ENCODE results near the gene TENT4A. TPM values are rescaled to one million over a fixed set of nuclear protein-coding genes. Genes with fewer than 3 reads are reported as not detected.
"Not testable (repeated sequence)": the region's sequence is repeated elsewhere in the genome, so short reads cannot be mapped to it uniquely, and the experiment has no call there.

The TENT4A gene
- total RNA-seq, 1 donor from 2014 or later, result 20.7 TPM

- not testable (repeated sequence) for DNase-seq
Measured at GRCh38 chr5:6774207-6774606, 61.0 kb downstream of the TENT4A start.

DNA sequence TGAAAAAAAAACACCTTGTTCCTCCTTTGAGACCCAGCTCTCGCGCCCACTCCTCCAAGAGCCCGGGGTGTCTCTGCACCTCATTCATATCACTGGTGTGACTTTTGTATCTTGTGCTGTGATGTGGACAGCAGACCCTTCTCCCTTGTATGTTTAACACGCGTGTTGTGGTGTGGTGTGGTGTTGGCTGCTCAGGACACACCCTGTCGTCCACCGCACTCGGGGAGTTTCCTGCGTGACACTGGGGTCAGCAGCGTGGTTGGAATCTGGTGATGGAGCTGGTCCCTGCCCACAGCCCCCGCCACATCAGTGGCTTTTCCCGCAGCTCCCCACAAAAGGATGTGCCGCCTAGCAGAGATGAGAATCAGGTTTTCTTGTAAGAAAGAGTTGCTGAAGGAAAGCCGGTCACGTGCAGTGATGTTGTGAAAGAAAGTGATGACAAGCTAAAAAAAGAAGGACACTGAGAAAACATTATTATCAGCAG, 61.5 kb downstream of the TENT4A start:
- no peak for DNase-seq

DNA sequence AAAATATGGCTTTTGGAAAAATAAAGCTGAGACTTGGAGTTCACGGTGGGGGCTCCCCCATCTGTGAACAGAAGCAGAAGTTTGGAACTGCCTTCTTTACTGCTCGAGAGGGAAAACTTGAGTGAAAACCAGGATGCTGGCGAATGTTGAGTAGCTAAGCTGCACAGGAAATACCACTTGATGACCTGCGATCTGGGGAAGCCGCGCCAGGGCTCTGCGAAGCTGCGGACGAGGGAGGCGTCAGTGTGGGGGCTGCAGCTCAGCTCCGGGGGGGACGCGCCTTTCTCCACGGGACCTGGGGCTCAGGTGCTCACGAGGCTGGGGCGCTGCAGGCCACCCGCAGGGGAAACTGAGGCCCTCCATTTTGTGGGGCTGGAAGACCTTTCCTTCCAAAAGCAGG, 62.3 kb downstream of the TENT4A start:
- no peak for DNase-seq

- DNase-seq, result no peak
Measured at GRCh38 chr5:6780802-6781391, 67.7 kb downstream of the TENT4A start.

DNA sequence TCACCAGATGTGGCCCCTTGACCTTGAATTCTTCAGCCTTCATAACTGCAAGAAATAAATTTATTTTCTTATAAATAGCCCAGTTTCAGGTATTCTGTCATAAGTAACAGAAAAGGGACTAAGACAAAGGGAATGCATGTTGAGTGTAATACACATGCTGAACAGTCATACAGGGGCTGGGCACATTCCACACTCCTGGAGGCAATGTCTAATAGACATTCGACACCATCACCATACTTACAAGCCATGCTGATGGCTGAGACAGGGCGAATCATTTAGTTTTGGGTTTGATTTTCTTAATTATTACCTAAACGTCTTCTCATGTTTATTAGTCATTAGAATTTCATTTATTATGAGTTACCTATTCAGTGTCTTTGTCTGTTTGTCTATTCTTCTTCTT, 68.5 kb downstream of the TENT4A start:
- no peak for DNase-seq

GRCh38 chr5:6783787-6784186, 70.6 kb downstream of the TENT4A start:
- no peak for DNase-seq

DNA sequence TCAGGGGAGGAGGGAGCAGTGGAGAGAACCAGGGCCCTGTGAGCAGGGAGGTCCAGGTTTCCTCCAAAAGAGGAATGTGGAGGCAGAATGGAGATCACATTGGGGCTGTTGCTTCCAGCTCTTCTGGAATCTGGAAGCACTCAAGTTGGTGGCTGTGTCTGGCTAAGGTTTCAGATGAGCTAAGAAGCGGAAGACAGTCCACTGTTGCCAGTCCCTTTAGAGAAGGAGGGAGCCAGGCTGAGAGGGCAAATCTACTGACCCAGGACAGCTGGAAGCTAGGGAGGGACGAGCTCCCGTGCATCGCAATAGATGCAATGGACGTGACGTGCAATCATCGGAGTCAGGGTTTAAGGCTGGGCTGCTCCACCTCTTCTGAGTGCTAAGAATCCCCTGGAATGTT, 71.2 kb downstream of the TENT4A start:
- no peak for DNase-seq

- DNase-seq, result no peak
Measured at GRCh38 chr5:6785161-6785860, 72.1 kb downstream of the TENT4A start.

- no peak for DNase-seq
Measured at GRCh38 chr5:6785861-6786180, 72.6 kb downstream of the TENT4A start.

GRCh38 chr5:6786786-6787495, 73.7 kb downstream of the TENT4A start:
- no peak for DNase-seq

- no peak for DNase-seq
Measured at GRCh38 chr5:6787941-6788340, 74.7 kb downstream of the TENT4A start.

GRCh38 chr5:6788439-6788838, 75.2 kb downstream of the TENT4A start:
- DNase-seq, result no peak

DNA sequence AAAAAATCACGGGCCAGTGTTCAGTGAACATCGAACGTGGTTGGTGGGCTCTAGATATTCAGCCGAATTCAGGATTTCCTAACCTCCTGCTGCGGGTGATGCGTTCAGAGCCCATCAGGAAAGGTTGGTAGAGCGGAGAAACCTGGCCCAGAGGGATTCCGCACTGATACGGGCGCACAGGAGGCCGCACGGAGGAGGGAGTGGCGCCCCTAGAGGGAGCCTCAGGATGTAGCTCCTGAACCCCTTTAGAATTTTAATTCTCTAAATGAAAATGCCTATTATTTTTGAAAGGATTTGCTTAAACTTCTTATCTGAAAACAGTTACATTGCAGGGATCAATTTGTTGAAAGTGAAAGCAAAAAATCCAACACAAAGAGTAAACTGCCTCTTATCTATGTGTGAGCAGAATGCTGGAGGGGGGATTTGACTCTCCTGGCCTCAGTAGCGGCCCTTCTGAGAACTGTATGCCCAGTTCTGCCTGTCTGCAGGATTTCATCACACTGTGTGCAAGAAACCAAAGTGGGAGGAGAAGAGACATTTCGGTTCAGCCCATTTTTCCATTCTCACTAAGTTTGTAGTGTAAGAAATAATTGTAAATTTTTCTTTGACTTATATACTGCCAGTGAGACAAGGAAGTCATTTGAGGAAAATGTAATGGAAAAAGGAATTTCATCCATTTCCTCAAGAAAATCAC, 75.9 kb downstream of the TENT4A start:
- DNase-seq, result no peak

DNA sequence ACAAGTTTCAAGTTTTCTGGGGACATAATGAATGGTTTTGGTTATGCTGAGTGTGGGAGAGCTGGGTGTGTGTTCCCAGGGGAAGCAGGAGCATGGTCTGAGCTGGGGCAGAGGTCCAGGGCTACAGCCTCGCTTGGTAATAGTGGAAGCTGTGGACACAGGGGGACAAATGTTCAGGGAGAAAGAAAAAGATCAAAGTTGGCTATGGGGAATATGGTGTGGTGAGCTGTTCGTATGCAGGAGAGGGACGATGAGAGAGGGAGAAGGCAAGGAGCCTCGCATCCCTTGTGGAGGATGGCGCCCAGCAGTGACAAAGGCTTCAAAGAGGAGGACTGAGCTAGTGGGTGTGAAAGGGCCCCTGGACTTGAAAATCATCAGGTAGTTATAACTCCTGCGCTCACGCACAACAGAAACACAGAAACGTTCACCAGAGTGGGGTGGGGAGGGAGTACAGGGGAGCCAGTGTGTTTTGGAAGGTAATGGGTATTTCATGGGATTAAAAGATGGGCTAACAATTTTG, 77.2 kb downstream of the TENT4A start:
- no peak for DNase-seq

DNA sequence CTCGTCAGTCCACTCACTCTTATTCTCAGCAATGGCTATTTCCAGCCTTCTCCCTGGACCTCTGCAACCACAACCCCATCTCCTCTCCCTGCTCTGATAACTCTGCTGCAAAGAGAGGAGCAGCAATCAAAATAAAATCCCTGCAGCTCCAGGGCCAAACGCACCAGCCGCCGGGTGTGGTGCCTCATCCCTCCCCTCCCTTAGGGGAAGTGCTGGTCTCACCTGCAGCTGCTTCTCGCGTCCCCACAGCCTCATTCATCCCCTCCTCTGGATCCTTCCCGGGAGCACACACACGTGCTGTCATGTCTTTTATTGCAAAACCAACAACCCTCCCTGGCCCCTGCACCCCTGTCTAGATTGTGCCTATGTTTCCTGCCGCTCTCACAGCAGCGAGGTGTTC, 77.8 kb downstream of the TENT4A start:
- DNase-seq, result no peak

- DNase-seq, result no peak
Measured at GRCh38 chr5:6792376-6792775, 79.1 kb downstream of the TENT4A start.

DNA sequence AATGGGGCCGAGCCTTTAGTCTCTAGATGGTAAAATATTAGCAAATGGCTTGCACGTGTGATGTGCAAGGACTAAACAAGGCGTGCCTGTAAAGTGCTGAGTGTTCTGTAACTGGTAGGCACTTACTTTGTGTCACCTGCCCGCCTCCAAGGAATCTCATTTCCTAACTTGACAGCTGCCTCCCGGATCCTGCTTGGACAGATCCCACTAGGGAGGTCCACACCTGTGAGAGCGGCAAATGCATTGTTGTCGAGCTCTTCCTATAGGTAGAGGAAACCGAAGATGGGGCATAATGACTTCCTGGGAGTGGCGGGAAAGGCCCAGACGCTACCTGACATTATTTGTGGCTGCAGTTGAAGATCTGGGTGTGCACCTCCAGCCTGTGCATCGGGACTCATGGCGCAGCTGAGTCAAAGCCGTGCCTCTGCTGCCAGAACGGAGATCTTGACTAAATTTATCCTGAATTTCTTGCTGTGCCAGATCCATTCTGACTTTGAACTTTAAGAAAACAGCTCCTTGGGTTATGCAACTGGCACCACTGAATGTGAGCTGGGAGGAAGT, 79.8 kb downstream of the TENT4A start:
- no peak for DNase-seq

GRCh38 chr5:6801236-6801635, 88.0 kb downstream of the TENT4A start:
- no peak for DNase-seq

DNA sequence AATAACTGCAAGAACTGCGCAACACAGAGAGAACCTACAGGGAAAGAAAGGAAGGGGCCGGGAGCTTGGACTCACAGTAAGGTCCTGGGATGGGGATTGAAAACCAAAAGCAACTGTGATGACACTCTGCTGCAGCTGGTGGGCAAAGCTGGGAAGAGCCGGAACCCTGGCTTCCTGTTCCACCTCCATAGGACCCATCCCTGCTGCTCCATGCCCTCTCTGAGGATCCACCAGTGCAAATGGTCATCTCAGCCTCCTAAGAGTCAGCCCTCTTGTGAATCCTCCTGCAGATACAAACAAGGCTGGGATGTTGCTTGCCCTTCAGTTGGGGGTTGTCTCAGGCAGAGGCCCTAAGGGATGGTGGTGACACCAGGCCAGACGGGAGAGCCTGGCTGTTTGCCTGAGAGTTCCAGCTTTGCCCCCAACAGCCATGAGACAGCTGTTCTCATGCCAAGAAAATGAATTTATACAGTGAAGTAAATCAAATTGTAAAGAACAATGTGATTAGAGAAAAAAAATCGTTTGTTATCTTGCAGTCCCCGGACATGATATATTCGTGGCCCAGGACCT, 90.8 kb downstream of the TENT4A start:
- no peak for DNase-seq

GRCh38 chr5:6804766-6805501, 91.7 kb downstream of the TENT4A start:
- DNase-seq, result no peak

GRCh38 chr5:6805841-6806240, 92.6 kb downstream of the TENT4A start:
- no peak for DNase-seq
